HEK293 (cell line): ENCODE results near the gene BARD1.

Experiments
- BCL11A ChIP-seq: fragments of 450-650 bp; formaldehyde crosslinking; IDR thresholded peaks from 2 replicates; pipeline ENCODE4 v1.5.1; 2016; ENCODE audit warnings: low read depth, missing biosample characterization, missing genetic modification characterization
- CTCF ChIP-seq: fragments of 450-650 bp; formaldehyde crosslinking; IDR thresholded peaks from 2 replicates; pipeline ENCODE4 v1.5.1; 2016; ENCODE audit warnings: missing biosample characterization, missing genetic modification characterization
- ZBTB11 ChIP-seq: fragments of 450-650 bp; formaldehyde crosslinking; conservative IDR thresholded peaks from 2 replicates; pipeline ENCODE4 v1.5.1; 2016; ENCODE audit warnings: low read depth, missing biosample characterization, missing genetic modification characterization
- ZNF114 ChIP-seq: fragments of 450-650 bp; formaldehyde crosslinking; IDR thresholded peaks from 2 replicates; pipeline ENCODE4 v1.5.0; 2017; ENCODE audit warnings: missing biosample characterization, missing genetic modification characterization
- ZNF24 ChIP-seq: fragments of 450-650 bp; formaldehyde crosslinking; IDR thresholded peaks from 2 replicates; pipeline ENCODE4 v1.5.1; 2016; ENCODE audit warnings: missing biosample characterization, missing genetic modification characterization
- ZNF274 ChIP-seq, 2 experiments: fragments of 200-500 bp in 1 of 2; fragments of 450-650 bp in 1 of 2; sonication (Bioruptor generic) in 1 of 2; formaldehyde crosslinking in 1 of 2; IDR thresholded peaks; 2 replicates each; pipeline versions ENCODE4 v1.5.1 to v1.6.1; 2014 to 2016; ENCODE audit warnings: borderline replicate concordance in 1 of 2, inconsistent platforms in 1 of 2, low read length in 1 of 2, missing biosample characterization in 1 of 2, missing genetic modification characterization in 1 of 2
- ZNF37A ChIP-seq: fragments of 450-650 bp; IDR thresholded peaks from 2 replicates; pipeline ENCODE4 v1.5.1; 2018; ENCODE audit warnings: missing biosample characterization, missing genetic modification characterization
- ZNF548 ChIP-seq: fragments of 450-650 bp; formaldehyde crosslinking; IDR thresholded peaks from 2 replicates; pipeline ENCODE4 v1.5.1; 2016; ENCODE audit warnings: missing biosample characterization, missing genetic modification characterization
- ZNF624 ChIP-seq: fragments of 450-650 bp; formaldehyde crosslinking; IDR thresholded peaks from 2 replicates; pipeline ENCODE4 v1.5.1; 2017; ENCODE audit warnings: missing biosample characterization, missing genetic modification characterization
- ZSCAN18 ChIP-seq: fragments of 450-650 bp; formaldehyde crosslinking; IDR thresholded peaks from 2 replicates; pipeline ENCODE4 v1.5.1; 2016; ENCODE audit warnings: missing biosample characterization, missing genetic modification characterization

- no peak for TF ChIP-seq CTCF (tag by site-specific recombination)
- TF ChIP-seq BCL11A (tag by site-specific recombination) = no peak
- TF ChIP-seq ZBTB11 (tag by site-specific recombination) = no peak
- no peak for TF ChIP-seq ZNF37A (tag by site-specific recombination)
- no peak for TF ChIP-seq ZNF624 (tag by site-specific recombination)
- TF ChIP-seq ZNF24 (tag by site-specific recombination) = no peak
- no peak for TF ChIP-seq ZNF548 (tag by site-specific recombination)
- no peak for TF ChIP-seq ZSCAN18
- TF ChIP-seq ZNF274 (IDR thresholded peaks at IDR 0.05; ENCODE audit: low read length) = no peak
- TF ChIP-seq ZNF274 (tag by site-specific recombination; IDR thresholded peaks at IDR 0.05; ENCODE audit: borderline replicate concordance) = no peak
- TF ChIP-seq ZNF114 (tag by site-specific recombination) = no peak
Observed at GRCh38 chr2:214775971-214776370, 33.5 kb downstream of the BARD1 start.
